Lung (tissue), 12 donors: ENCODE data around the gene TP53BP2. TPM values are rescaled to one million over a fixed set of nuclear protein-coding genes. Genes with fewer than 3 reads are reported as not detected.

Experiments used
- ATAC-seq: fragments of 200-7000 bp; cut with Tn5 transposase; one replicate; pipeline ENCODE4 v1.9.1; 2020; ENCODE audit warnings: moderate number of reproducible peaks; ENCODE audit not compliant: insufficient read depth, low FRiP score
- DNase-seq, 3 donors: peaks; one replicate each; pipeline ENCODE4 v3.0.0-alpha.2; 2013 to 2017
- H3K27ac ChIP-seq, 2 donors: one replicate each; pipeline ENCODE4 v1.5.1; 2013; ENCODE audit warnings: mild to moderate bottlenecking in 2 of 2, moderate library complexity in 2 of 2, control low read depth in 1 of 2, inconsistent platforms in 1 of 2, low read depth in 1 of 2, low read length in 1 of 2
- H3K27me3 ChIP-seq, 3 donors: one replicate each; pipeline ENCODE4 v1.5.1; 2013; ENCODE audit warnings: low read length in 2 of 3; ENCODE audit not compliant: control insufficient read depth in 3 of 3, insufficient read depth in 3 of 3
- H3K36me3 ChIP-seq, 4 donors: one replicate each; pipeline ENCODE4 v1.5.1; 2013; ENCODE audit warnings: low read length in 4 of 4, mild to moderate bottlenecking in 1 of 4, moderate library complexity in 1 of 4; ENCODE audit not compliant: control insufficient read depth in 4 of 4, insufficient read depth in 4 of 4
- H3K4me1 ChIP-seq, 5 donors: one replicate each; pipeline ENCODE4 v1.5.1; 2013; ENCODE audit warnings: low read length in 5 of 5, mild to moderate bottlenecking in 2 of 5, moderate library complexity in 1 of 5; ENCODE audit not compliant: control insufficient read depth in 5 of 5, insufficient read depth in 5 of 5
- H3K4me3 ChIP-seq: one replicate; pipeline ENCODE4 v1.5.1; 2013; ENCODE audit warnings: mild to moderate bottlenecking, control low read depth, moderate library complexity
- H3K9ac ChIP-seq, 2 donors: one replicate each; pipeline ENCODE4 v1.5.1; 2013; ENCODE audit warnings: low read length in 2 of 2, control low read depth in 1 of 2; ENCODE audit not compliant: insufficient read depth in 1 of 2
- H3K9me3 ChIP-seq, 4 donors: one replicate each; pipeline ENCODE4 v1.5.1; 2013; ENCODE audit warnings: low read length in 3 of 4, mild to moderate bottlenecking in 1 of 4, moderate library complexity in 1 of 4; ENCODE audit not compliant: control insufficient read depth in 4 of 4, insufficient read depth in 3 of 4
- CTCF ChIP-seq: IDR thresholded peaks from 2 replicates; pipeline ENCODE4 v1.5.1; 2012; ENCODE audit warnings: mild to moderate bottlenecking; ENCODE audit errors: control extremely low read depth, extremely low read depth
- WGBS, 2 donors: extraction: QIAGEN DNeasy Blood & Tissue Kit; methylation state at CpG; one replicate each; pipeline ENCODE4 v1.1.7; 2013; 5-methylcytosine and 5-hydroxymethylcytosine counted together
- polyA plus RNA-seq, 2 donors: library from polyadenylated mRNA; stranded (reverse); fragments of 200-250 nt; gene quantifications; one replicate each; pipeline ENCODE4 v1.2.1, GENCODE V29; 2013
- total RNA-seq, 2 donors: library from RNA; depleted of rRNA in 1 of 2; stranded (reverse); fragments of >200 nt in 1 of 2; gene quantifications; one replicate each; pipeline ENCODE4 v1.2.1, GENCODE V29; 2014 to 2021
- donor health status: control.
- donor health status: control.
- donor health status: Bipolar disorder and iron deficiency.
- donor health status: healthy.
- donor health status: DM: yes; HTN: yes; CAD: no.

Gene TP53BP2
- total and polyA plus RNA-seq, 4 donors: 11.5 to 94.2 (median 45.7) TPM

GRCh38 chr1:223794136-223794880 lies 51.4 kb downstream of the TP53BP2 start:
- DNase-seq: no peak
- ATAC-seq: no peak
- no peaks in the 10 kb centered on the region for H3K9me3 ChIP-seq
- no peak overlapping the region for H3K27ac ChIP-seq
- H3K36me3 ChIP-seq: peaks cover 13 to 39% (median 27%) of the 10 kb centered on the region in 4 donors
- TF ChIP-seq CTCF: no peak
- no peak overlapping the region for H3K9ac ChIP-seq
- 80 to 86% methylated on average over 9 of the region's 9 CpGs for WGBS, 2 donors
- no peaks in the 10 kb centered on the region for H3K4me1 ChIP-seq
- H3K27me3 ChIP-seq: no peaks in the 10 kb centered on the region
- no peak overlapping the region for H3K4me3 ChIP-seq

GRCh38 chr1:223793716-223794115 lies 52.0 kb downstream of the TP53BP2 start:
- no peak for TF ChIP-seq CTCF
- Histone ChIP-seq H3K36me3 (peaks cover 16 to 39% (median 29%) of the 10 kb centered on the region in 4 donors), H3K27me3 (no peaks in the 10 kb centered on the region), H3K27ac (no peak overlapping the region), H3K9me3 (no peaks in the 10 kb centered on the region), H3K9ac (no peak overlapping the region), H3K4me1 (no peaks in the 10 kb centered on the region), H3K4me3 (no peak overlapping the region)
- 85 to 90% methylated on average over 4 of the region's 4 CpGs for WGBS, 2 donors
- ATAC-seq (no peak), DNase-seq (no peak)

GRCh38 chr1:223792046-223792445 lies 53.7 kb downstream of the TP53BP2 start:
- Histone ChIP-seq H3K4me1 (no peaks in the 10 kb centered on the region), H3K27ac (no peak overlapping the region), H3K36me3 (peaks cover 13 to 38% (median 26%) of the 10 kb centered on the region in 4 donors), H3K27me3 (no peaks in the 10 kb centered on the region), H3K9ac (no peak overlapping the region), H3K4me3 (no peak overlapping the region), H3K9me3 (no peaks in the 10 kb centered on the region)
- 72 to 83% methylated on average over 2 of the region's 2 CpGs for WGBS, 2 donors
- DNase-seq: no peak
- no peak for TF ChIP-seq CTCF
- ATAC-seq: no peak
